Neutrophil (primary cell): ENCODE measurements around the gene CKMT2.

Experiments
- H3K27ac ChIP-seq: fragments of 200-600 bp; sonication (generic); 2 replicates; pipeline ENCODE4 v1.5.1; 2016; ENCODE audit warnings: mild to moderate bottlenecking, moderate library complexity
- H3K27me3 ChIP-seq: fragments of 200-600 bp; sonication (generic); 2 replicates; pipeline ENCODE4 v1.6.0; 2016; ENCODE audit warnings: mild to moderate bottlenecking
- H3K36me3 ChIP-seq: fragments of 200-600 bp; sonication (generic); 2 replicates; pipeline ENCODE4 v1.5.1; 2017
- H3K4me1 ChIP-seq, 2 experiments: fragments of 200-600 bp in 1 of 2; sonication (generic) in 1 of 2; 1 replicate in 1 of 2; 2 replicates in 1 of 2; pipeline versions ENCODE4 v1.5.1 to v1.6.1; 2013 to 2016; ENCODE audit warnings: low read depth in 1 of 2, low read length in 1 of 2, mild to moderate bottlenecking in 1 of 2, moderate library complexity in 1 of 2; ENCODE audit not compliant: control insufficient read depth in 1 of 2, insufficient read depth in 1 of 2
- H3K4me3 ChIP-seq, 2 experiments: fragments of 200-600 bp in 1 of 2; sonication (generic) in 1 of 2; 1 replicate in 1 of 2; 2 replicates in 1 of 2; pipeline ENCODE4 v1.5.1; 2013 to 2016; ENCODE audit warnings: low read depth in 1 of 2, low read length in 1 of 2, mild to moderate bottlenecking in 1 of 2, moderate library complexity in 1 of 2
- H3K9me3 ChIP-seq: fragments of 200-600 bp; sonication (generic); 2 replicates; pipeline ENCODE4 v1.5.1; 2016
- CTCF ChIP-seq: fragments of 200-600 bp; sonication (generic); IDR thresholded peaks from 2 replicates; pipeline ENCODE4 v1.5.1; 2016; ENCODE audit warnings: antibody characterized with exemption

The CKMT2 gene

GRCh38 chr5:81305785-81306184 is 72.7 kb downstream of the CKMT2 start:
- TF ChIP-seq CTCF: no peak
- Histone ChIP-seq H3K27me3 (no peaks in the 10 kb centered on the region), H3K4me3 (no peak overlapping the region), H3K9me3 (no peaks in the 10 kb centered on the region), H3K27ac (no peak overlapping the region), H3K4me1 (peaks cover 11 to 13% of the 10 kb centered on the region in 2 experiments), H3K36me3 (peaks cover 31% of the 10 kb centered on the region)

- Histone ChIP-seq H3K36me3 (peaks cover 62% of the 10 kb centered on the region), H3K4me3 (no peak overlapping the region)
Measured at GRCh38 chr5:81308836-81309235, 75.7 kb downstream of the CKMT2 start.

GRCh38 chr5:81310402-81311063 is 77.4 kb downstream of the CKMT2 start:
- H3K9me3 ChIP-seq: no peaks in the 10 kb centered on the region
- H3K4me1 ChIP-seq: no peaks in the 10 kb centered on the region
- H3K36me3 ChIP-seq: peaks cover 65% of the 10 kb centered on the region
- no peak overlapping the region for H3K27ac ChIP-seq
- no peak overlapping the region for H3K4me3 ChIP-seq
- TF ChIP-seq CTCF: no peak
- H3K27me3 ChIP-seq: no peaks in the 10 kb centered on the region

More at GRCh38 chr5:81308836-81309235, 75.7 kb downstream of the CKMT2 start:
- H3K9me3 ChIP-seq: no peaks in the 10 kb centered on the region
- no peaks in the 10 kb centered on the region for H3K27me3 ChIP-seq
- no peak overlapping the region for H3K27ac ChIP-seq
- TF ChIP-seq CTCF: no peak
- H3K4me1 ChIP-seq: no peaks in the 10 kb centered on the region

- Histone ChIP-seq H3K27me3 (no peaks in the 10 kb centered on the region), H3K9me3 (no peaks in the 10 kb centered on the region), H3K4me1 (no peaks in the 10 kb centered on the region), H3K36me3 (peaks cover 61% of the 10 kb centered on the region), H3K27ac (no peak overlapping the region), H3K4me3 (no peak overlapping the region)
- TF ChIP-seq CTCF: no peak
Measured at GRCh38 chr5:81313278-81313677, 80.2 kb downstream of the CKMT2 start.

- H3K36me3 ChIP-seq: peaks cover 57% of the 10 kb centered on the region
- no peaks in the 10 kb centered on the region for H3K4me1 ChIP-seq
- no peak for TF ChIP-seq CTCF
- H3K9me3 ChIP-seq: no peaks in the 10 kb centered on the region
- H3K4me3 ChIP-seq: no peak overlapping the region
- no peak overlapping the region for H3K27ac ChIP-seq
- no peaks in the 10 kb centered on the region for H3K27me3 ChIP-seq
Measured at GRCh38 chr5:81313686-81314085, 80.6 kb downstream of the CKMT2 start.
